ENCODE data around the gene PSTPIP1.
A peak's percentile ranks its signal among the peaks of the same experiment; 100 is the strongest.

PSTPIP1 gene

GRCh38 chr15:77040673-77041072 lies 45.7 kb downstream of the PSTPIP1 start:
- DNase-seq (no peak), ATAC-seq (peak; percentile 40)
- Mint-ChIP-seq H3K4me3 (no peak overlapping the region), H3K4me1 (peaks cover 8% of the 10 kb centered on the region), H3K27me3 (peaks cover 1% of the 10 kb centered on the region), H3K27ac (peak overlapping the region; percentile 43), H3K36me3 (ENCODE audit: low read depth) (peaks cover 49% of the 10 kb centered on the region), H3K9me3 (peaks cover 4% of the 10 kb centered on the region)

GRCh38 chr15:77042245-77042919 lies 47.5 kb downstream of the PSTPIP1 start:
- peaks cover 7% of the 10 kb centered on the region for H3K4me1 Mint-ChIP-seq
- ATAC-seq = no peak
- peaks cover 3% of the 10 kb centered on the region for H3K9me3 Mint-ChIP-seq
- no peak overlapping the region for H3K27ac Mint-ChIP-seq
- DNase-seq = no peak
- no peak overlapping the region for H3K4me3 Mint-ChIP-seq
- H3K36me3 Mint-ChIP-seq (ENCODE audit: low read depth) = peaks cover 47% of the 10 kb centered on the region
- H3K27me3 Mint-ChIP-seq = no peaks in the 10 kb centered on the region

- peaks cover 5% of the 10 kb centered on the region for H3K4me1 Mint-ChIP-seq
- no peaks in the 10 kb centered on the region for H3K27me3 Mint-ChIP-seq
- peaks cover 43% of the 10 kb centered on the region for H3K36me3 Mint-ChIP-seq (ENCODE audit: low read depth)
- H3K9me3 Mint-ChIP-seq = no peaks in the 10 kb centered on the region
- ATAC-seq = no peak
- H3K4me3 Mint-ChIP-seq = no peak overlapping the region
- DNase-seq = no peak
- peak overlapping the region; percentile 19 for H3K27ac Mint-ChIP-seq
These were observed 48.3 kb downstream of the PSTPIP1 start for GRCh38 chr15:77042955-77043920.

GRCh38 chr15:77044228-77045042 lies 49.5 kb downstream of the PSTPIP1 start:
- H3K27me3 Mint-ChIP-seq = no peaks in the 10 kb centered on the region
- DNase-seq = no peak
- H3K36me3 Mint-ChIP-seq (ENCODE audit: low read depth) = peaks cover 47% of the 10 kb centered on the region
- H3K9me3 Mint-ChIP-seq = no peaks in the 10 kb centered on the region
- peaks cover 5% of the 10 kb centered on the region for H3K4me1 Mint-ChIP-seq
- no peak for ATAC-seq
- no peak overlapping the region for H3K4me3 Mint-ChIP-seq
- no peak overlapping the region for H3K27ac Mint-ChIP-seq

- Mint-ChIP-seq H3K4me1 (peaks cover 2% of the 10 kb centered on the region), H3K4me3 (no peak overlapping the region), H3K36me3 (ENCODE audit: low read depth) (peaks cover 46% of the 10 kb centered on the region), H3K9me3 (no peaks in the 10 kb centered on the region), H3K27me3 (no peaks in the 10 kb centered on the region), H3K27ac (no peak overlapping the region)
- no peak for DNase-seq
- ATAC-seq = no peak
These were observed 51.1 kb downstream of the PSTPIP1 start for GRCh38 chr15:77045985-77046384.

GRCh38 chr15:77046704-77047412 lies 51.9 kb downstream of the PSTPIP1 start:
- Mint-ChIP-seq H3K9me3 (no peaks in the 10 kb centered on the region), H3K4me1 (no peaks in the 10 kb centered on the region), H3K4me3 (no peak overlapping the region), H3K27ac (peak overlapping the region; percentile 16), H3K36me3 (ENCODE audit: low read depth) (peaks cover 45% of the 10 kb centered on the region), H3K27me3 (no peaks in the 10 kb centered on the region)
- no peak for DNase-seq
- ATAC-seq = no peak

- ATAC-seq (no peak), DNase-seq (no peak)
- peaks cover 2% of the 10 kb centered on the region for H3K4me1 Mint-ChIP-seq
- no peaks in the 10 kb centered on the region for H3K27me3 Mint-ChIP-seq
- H3K4me3 Mint-ChIP-seq = no peak overlapping the region
- peaks cover 46% of the 10 kb centered on the region for H3K36me3 Mint-ChIP-seq (ENCODE audit: low read depth)
- H3K27ac Mint-ChIP-seq = no peak overlapping the region
- no peaks in the 10 kb centered on the region for H3K9me3 Mint-ChIP-seq
These were observed 53.4 kb downstream of the PSTPIP1 start for GRCh38 chr15:77048135-77048876.

GRCh38 chr15:77052556-77052955 lies 57.6 kb downstream of the PSTPIP1 start:
- no peak for DNase-seq
- Mint-ChIP-seq H3K4me1 (peaks cover 19% of the 10 kb centered on the region), H3K9me3 (no peaks in the 10 kb centered on the region), H3K27ac (no peak overlapping the region), H3K36me3 (ENCODE audit: low read depth) (peaks cover 29% of the 10 kb centered on the region), H3K4me3 (no peak overlapping the region), H3K27me3 (no peaks in the 10 kb centered on the region)
- ATAC-seq = no peak

- ATAC-seq (no peak), DNase-seq (no peak)
- Mint-ChIP-seq H3K27ac (no peak overlapping the region), H3K9me3 (no peaks in the 10 kb centered on the region), H3K27me3 (no peaks in the 10 kb centered on the region), H3K4me3 (no peak overlapping the region), H3K4me1 (peaks cover 28% of the 10 kb centered on the region), H3K36me3 (ENCODE audit: low read depth) (peaks cover 29% of the 10 kb centered on the region)
These were observed 58.8 kb downstream of the PSTPIP1 start for GRCh38 chr15:77053709-77054108.

GRCh38 chr15:77057072-77057471 lies 62.1 kb downstream of the PSTPIP1 start:
- Mint-ChIP-seq H3K27me3 (no peaks in the 10 kb centered on the region), H3K4me1 (peaks cover 45% of the 10 kb centered on the region), H3K9me3 (no peaks in the 10 kb centered on the region), H3K4me3 (no peak overlapping the region), H3K27ac (no peak overlapping the region), H3K36me3 (ENCODE audit: low read depth) (peaks cover 14% of the 10 kb centered on the region)
- ATAC-seq (no peak), DNase-seq (no peak)

- ATAC-seq (peak; percentile 52), DNase-seq (no peak)
- Mint-ChIP-seq H3K36me3 (ENCODE audit: low read depth) (peaks cover 7% of the 10 kb centered on the region), H3K27ac (peak overlapping the region; percentile 3), H3K4me1 (peaks cover 50% of the 10 kb centered on the region), H3K27me3 (no peaks in the 10 kb centered on the region), H3K4me3 (no peak overlapping the region), H3K9me3 (no peaks in the 10 kb centered on the region)
These were observed 62.8 kb downstream of the PSTPIP1 start for GRCh38 chr15:77057685-77058084.

GRCh38 chr15:77058468-77058867 lies 63.5 kb downstream of the PSTPIP1 start:
- no peak overlapping the region for H3K4me3 Mint-ChIP-seq
- no peaks in the 10 kb centered on the region for H3K27me3 Mint-ChIP-seq
- ATAC-seq (no peak), DNase-seq (no peak)
- peaks cover 7% of the 10 kb centered on the region for H3K36me3 Mint-ChIP-seq (ENCODE audit: low read depth)
- H3K9me3 Mint-ChIP-seq = no peaks in the 10 kb centered on the region
- H3K4me1 Mint-ChIP-seq = peaks cover 55% of the 10 kb centered on the region
- H3K27ac Mint-ChIP-seq = no peak overlapping the region

- no peaks in the 10 kb centered on the region for H3K27me3 Mint-ChIP-seq
- no peak overlapping the region for H3K27ac Mint-ChIP-seq
- peaks cover 2% of the 10 kb centered on the region for H3K36me3 Mint-ChIP-seq (ENCODE audit: low read depth)
- no peaks in the 10 kb centered on the region for H3K9me3 Mint-ChIP-seq
- peaks cover 60% of the 10 kb centered on the region for H3K4me1 Mint-ChIP-seq
- peak; percentile 46 for ATAC-seq
- no peak overlapping the region for H3K4me3 Mint-ChIP-seq
- no peak for DNase-seq
These were observed 64.9 kb downstream of the PSTPIP1 start for GRCh38 chr15:77059786-77060361.
